Measurements from ENCODE around the gene IL32.
A peak's percentile ranks its signal among the peaks of the same experiment; 100 is the strongest.

IL32 gene

DNA sequence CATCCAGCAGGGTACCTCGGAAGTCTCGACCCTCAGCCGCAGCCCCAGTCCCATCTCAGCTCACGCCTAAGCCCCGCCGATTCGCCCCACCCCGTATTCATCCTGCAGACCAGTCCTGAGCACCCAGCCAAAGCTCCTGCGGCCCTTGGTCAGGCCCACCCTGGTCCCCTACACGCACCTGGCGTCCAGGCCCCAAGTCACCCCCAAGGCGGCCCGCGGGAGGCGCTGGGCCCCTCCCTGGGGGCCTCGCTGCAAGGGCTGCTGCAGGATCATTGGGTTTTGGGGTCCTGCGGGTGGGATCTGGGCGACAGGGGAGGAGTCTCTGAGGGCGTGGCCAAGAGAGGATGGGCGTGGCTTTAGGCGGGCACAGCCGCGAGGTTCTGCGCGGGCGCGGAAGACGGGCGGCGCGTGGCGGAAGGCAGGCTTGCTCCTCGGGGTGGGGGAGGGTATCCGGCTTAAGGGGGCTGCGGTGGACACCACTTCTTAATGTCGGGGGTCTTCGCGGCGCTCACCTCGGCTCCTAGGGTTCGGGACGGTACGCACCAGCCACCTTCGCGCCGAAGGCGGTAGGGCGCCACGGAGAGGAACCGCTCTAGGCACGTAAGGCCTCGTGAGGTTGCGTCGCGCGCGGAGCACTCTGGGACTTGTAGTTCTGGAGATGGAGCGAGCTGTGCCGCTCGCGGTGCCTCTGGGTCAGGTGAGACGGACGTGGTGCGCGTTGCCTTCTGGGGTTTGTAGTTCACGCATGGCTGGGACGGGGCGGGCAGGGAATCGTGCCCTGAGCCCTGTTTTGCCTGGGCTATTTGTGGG is 41.6 kb upstream of the IL32 start, which contains the start of the genes HCFC1R1 and THOC6 (continued):
- TF ChIP-seq, protein P1, sequence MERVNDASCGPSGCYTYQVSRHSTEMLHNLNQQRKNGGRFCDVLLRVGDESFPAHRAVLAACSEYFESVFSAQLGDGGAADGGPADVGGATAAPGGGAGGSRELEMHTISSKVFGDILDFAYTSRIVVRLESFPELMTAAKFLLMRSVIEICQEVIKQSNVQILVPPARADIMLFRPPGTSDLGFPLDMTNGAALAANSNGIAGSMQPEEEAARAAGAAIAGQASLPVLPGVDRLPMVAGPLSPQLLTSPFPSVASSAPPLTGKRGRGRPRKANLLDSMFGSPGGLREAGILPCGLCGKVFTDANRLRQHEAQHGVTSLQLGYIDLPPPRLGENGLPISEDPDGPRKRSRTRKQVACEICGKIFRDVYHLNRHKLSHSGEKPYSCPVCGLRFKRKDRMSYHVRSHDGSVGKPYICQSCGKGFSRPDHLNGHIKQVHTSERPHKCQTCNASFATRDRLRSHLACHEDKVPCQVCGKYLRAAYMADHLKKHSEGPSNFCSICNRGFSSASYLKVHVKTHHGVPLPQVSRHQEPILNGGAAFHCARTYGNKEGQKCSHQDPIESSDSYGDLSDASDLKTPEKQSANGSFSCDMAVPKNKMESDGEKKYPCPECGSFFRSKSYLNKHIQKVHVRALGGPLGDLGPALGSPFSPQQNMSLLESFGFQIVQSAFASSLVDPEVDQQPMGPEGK (CRISPR knock-in tag; IDR thresholded peaks at IDR 0.05; ENCODE audit: borderline replicate concordance), result peak; percentile 92
- TF ChIP-seq ZNF70 (CRISPR knock-in tag; IDR thresholded peaks at IDR 0.05) (no peak), ZFP30 (CRISPR knock-in tag; IDR thresholded peaks at IDR 0.05) (0 out of 2 replicates have a peak, but pooled peaks have one; percentile 4), RARB (CRISPR knock-in tag; IDR thresholded peaks at IDR 0.05) (no peak), ESRRG (CRISPR knock-in tag; IDR thresholded peaks at IDR 0.05) (peak; percentile 31; the same call in 1 of the 2 replicates), ZNF565 (CRISPR knock-in tag; conservative IDR thresholded peaks at IDR 0.05; ENCODE audit: low read depth) (0 out of 2 replicates have a peak, but pooled peaks have one; percentile 20), ISL1 (CRISPR knock-in tag; IDR thresholded peaks at IDR 0.05) (no peak), CSDC2 (CRISPR knock-in tag; IDR thresholded peaks at IDR 0.05) (peak; percentile 75; the same call in 1 of the 2 replicates), ZNF8 (CRISPR knock-in tag; IDR thresholded peaks at IDR 0.05) (peak; percentile 8; the same call in 1 of the 2 replicates)
- TF ChIP-seq, protein P2, sequence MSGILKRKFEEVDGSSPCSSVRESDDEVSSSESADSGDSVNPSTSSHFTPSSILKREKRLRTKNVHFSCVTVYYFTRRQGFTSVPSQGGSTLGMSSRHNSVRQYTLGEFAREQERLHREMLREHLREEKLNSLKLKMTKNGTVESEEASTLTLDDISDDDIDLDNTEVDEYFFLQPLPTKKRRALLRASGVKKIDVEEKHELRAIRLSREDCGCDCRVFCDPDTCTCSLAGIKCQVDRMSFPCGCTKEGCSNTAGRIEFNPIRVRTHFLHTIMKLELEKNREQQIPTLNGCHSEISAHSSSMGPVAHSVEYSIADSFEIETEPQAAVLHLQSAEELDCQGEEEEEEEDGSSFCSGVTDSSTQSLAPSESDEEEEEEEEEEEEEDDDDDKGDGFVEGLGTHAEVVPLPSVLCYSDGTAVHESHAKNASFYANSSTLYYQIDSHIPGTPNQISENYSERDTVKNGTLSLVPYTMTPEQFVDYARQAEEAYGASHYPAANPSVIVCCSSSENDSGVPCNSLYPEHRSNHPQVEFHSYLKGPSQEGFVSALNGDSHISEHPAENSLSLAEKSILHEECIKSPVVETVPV (CRISPR knock-in tag; IDR thresholded peaks at IDR 0.05), result 0 out of 2 replicates have a peak, but pooled peaks have one; percentile 49
- TF ChIP-seq, protein P3, sequence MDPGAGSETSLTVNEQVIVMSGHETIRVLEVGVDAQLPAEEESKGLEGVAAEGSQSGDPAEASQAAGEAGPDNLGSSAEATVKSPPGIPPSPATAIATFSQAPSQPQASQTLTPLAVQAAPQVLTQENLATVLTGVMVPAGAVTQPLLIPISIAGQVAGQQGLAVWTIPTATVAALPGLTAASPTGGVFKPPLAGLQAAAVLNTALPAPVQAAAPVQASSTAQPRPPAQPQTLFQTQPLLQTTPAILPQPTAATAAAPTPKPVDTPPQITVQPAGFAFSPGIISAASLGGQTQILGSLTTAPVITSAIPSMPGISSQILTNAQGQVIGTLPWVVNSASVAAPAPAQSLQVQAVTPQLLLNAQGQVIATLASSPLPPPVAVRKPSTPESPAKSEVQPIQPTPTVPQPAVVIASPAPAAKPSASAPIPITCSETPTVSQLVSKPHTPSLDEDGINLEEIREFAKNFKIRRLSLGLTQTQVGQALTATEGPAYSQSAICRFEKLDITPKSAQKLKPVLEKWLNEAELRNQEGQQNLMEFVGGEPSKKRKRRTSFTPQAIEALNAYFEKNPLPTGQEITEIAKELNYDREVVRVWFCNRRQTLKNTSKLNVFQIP (CRISPR knock-in tag; IDR thresholded peaks at IDR 0.05; ENCODE audit: borderline replicate concordance, low read depth), result 0 out of 2 replicates have a peak, but pooled peaks have one; percentile 28

DNA sequence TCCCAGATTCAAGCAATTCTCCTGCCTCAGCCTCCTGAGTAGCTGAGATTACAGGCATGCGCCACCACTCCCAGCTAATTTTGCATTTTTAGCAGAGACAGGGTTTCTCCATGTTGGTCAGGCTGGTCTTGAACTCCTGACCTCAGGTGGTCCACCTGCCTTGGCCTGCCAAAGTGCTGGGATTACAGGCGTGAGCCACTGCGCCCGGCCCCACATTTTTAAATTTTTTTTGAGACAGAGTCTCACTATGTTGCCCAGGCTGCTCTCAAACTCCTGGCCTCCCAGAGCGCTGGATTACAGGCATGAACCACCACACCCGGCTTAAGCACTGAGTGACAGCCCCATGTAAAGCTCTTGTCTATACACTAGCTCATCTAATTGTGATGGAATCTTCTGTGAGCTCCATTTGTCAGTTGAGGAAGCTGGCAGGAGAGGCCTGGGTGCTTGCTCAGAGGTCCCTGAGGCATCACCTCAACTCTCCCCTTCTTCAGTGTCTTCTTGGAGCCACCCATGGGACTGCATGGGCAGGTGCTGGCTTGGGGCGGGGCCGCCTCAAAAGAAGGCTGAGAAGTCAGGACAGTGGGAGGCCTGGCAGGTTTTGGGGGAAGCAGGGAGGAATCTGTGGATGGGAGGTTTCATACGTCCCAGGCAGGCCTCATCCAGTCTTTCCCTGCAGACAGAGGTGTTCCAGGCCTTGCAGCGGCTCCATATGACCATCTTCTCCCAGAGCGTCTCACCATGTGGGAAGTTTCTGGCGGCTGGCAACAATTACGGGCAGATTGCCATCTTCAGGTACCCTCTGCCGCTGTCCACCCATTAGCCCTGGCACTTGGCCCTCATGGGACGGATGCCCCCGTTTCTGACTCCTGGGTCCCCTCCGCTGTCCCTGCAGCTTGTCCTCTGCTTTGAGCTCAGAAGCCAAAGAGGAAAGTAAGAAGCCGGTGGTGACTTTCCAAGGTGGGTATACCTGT is 40.1 kb upstream of the IL32 start:
- TF ChIP-seq, protein P2 (CRISPR knock-in tag; IDR thresholded peaks at IDR 0.05), result no peak
- no peak for TF ChIP-seq BACH2 (CRISPR knock-in tag; IDR thresholded peaks at IDR 0.05; ENCODE audit: borderline replicate concordance)
- TF ChIP-seq ZFP3 (CRISPR knock-in tag; IDR thresholded peaks at IDR 0.05), result no peak
- no peak for TF ChIP-seq GLIS3 (CRISPR knock-in tag; IDR thresholded peaks at IDR 0.05)
- no peak for ATAC-seq

DNA sequence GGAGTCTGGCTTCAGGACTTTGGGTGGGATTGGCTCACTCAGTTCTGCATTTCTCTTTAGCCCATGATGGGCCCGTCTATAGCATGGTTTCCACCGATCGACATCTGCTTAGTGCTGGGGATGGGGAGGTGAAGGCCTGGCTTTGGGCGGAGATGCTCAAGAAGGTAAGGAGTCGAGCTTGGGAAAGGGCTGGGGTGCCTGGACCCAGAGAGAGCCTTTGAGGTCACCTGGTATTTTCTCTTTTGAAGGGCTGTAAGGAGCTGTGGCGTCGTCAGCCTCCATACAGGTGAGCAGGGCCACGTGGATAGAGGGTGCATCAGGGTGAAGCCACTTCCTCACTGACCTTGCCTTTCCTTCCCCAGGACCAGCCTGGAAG is 39.4 kb upstream of the IL32 start:
- TF ChIP-seq OSR1 (CRISPR knock-in tag; IDR thresholded peaks at IDR 0.05) (no peak), ESRRG (CRISPR knock-in tag; IDR thresholded peaks at IDR 0.05) (no peak), ZNF8 (CRISPR knock-in tag; IDR thresholded peaks at IDR 0.05) (no peak), ZNF565 (CRISPR knock-in tag; conservative IDR thresholded peaks at IDR 0.05; ENCODE audit: low read depth) (no peak), ISL1 (CRISPR knock-in tag; IDR thresholded peaks at IDR 0.05) (no peak), BACH2 (CRISPR knock-in tag; IDR thresholded peaks at IDR 0.05; ENCODE audit: borderline replicate concordance) (no peak)
- ATAC-seq, result no peak

DNA sequence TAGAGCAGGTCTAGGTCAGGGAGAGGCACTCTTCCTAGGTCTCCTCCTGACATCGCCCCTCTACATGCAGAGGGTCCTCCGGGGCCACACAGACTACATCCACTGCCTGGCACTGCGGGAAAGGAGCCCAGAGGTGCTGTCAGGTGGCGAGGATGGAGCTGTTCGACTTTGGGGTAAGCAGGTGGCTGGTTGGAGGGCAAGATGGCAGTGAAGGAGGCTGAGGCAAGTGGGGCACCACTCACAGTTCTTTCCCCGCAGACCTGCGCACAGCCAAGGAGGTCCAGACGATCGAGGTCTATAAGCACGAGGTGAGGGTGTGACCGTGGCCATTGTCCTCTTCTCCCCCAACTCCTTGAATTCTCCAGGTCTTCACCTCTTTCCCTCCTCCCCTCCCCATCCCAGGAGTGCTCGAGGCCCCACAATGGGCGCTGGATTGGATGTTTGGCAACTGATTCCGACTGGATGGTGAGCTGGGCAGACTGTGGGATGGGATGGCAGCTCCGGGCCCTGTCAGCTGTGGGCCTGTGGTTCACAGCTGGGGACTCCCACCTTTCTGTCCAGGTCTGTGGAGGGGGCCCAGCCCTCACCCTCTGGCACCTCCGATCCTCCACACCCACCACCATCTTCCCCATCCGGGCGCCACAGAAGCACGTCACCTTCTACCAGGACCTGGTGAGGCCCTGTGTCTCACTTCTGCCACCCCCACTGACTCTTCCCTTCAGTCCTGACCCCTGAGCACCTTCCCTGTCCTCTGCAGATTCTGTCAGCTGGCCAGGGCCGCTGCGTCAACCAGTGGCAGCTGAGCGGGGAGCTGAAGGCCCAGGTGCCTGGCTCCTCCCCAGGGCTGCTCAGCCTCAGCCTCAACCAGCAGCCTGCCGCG is 38.6 kb upstream of the IL32 start:
- ATAC-seq, result no peak
- TF ChIP-seq, protein P2 (CRISPR knock-in tag; IDR thresholded peaks at IDR 0.05), result no peak
- TF ChIP-seq, protein P1 (CRISPR knock-in tag; IDR thresholded peaks at IDR 0.05; ENCODE audit: borderline replicate concordance), result no peak
- TF ChIP-seq TOX (CRISPR knock-in tag; IDR thresholded peaks at IDR 0.05; ENCODE audit: borderline replicate concordance), result no peak
- TF ChIP-seq, protein P3 (CRISPR knock-in tag; IDR thresholded peaks at IDR 0.05; ENCODE audit: borderline replicate concordance, low read depth), result no peak
- no peak for TF ChIP-seq TCF4 (CRISPR knock-in tag; IDR thresholded peaks at IDR 0.05; ENCODE audit: borderline replicate concordance)
- no peak for TF ChIP-seq RARB (CRISPR knock-in tag; IDR thresholded peaks at IDR 0.05)
- no peak for TF ChIP-seq ARNTL (CRISPR knock-in tag; IDR thresholded peaks at IDR 0.05; ENCODE audit: borderline replicate concordance, low read depth)
- no peak for TF ChIP-seq ZFP30 (CRISPR knock-in tag; IDR thresholded peaks at IDR 0.05)

All from SK-N-SH treated with all-trans-retinoic acid at 6 μM for 48 hours (cell line).